T-helper 1 cell treated with Interleukin-12 subunit alpha and Interleukin-12 subunit beta and Interleukin-4 antibody, amounts not matched to agents 30 ng/mL and 1 ng/mL, for 36 hours (primary cell): ENCODE data around the gene INTS6L. TPM values are rescaled to one million over a fixed set of nuclear protein-coding genes. Genes with fewer than 3 reads are reported as not detected.

Source experiments
- intact Hi-C: fragments of 100-400 bp; cut with micrococcal nuclease; formaldehyde crosslinking; loops from one replicate; pipeline ENCODE4 v1.15.1; 2024
- total RNA-seq: library from RNA; stranded (reverse); gene quantifications from 2 replicates; pipeline ENCODE4 v1.2.3, GENCODE V29; 2022

Gene INTS6L
- 24.7 and 29.1 TPM in 2 replicates for total RNA-seq

GRCh38 chrX:135520553-135521404, at the start of gene INTS6L:
Gene INTS6L, plus strand, starts transcription at chrX:135520660. Its CDS starts 333 bp downstream, at chrX:135520993.
- intact Hi-C loops = loop anchor here (1.0 to 10.0 kb wide), 21 partner anchors 17 to 1360 kb away; partner anchors contain the start of genes ARHGEF6, HTATSF1, RBMX and RTL8A

- intact Hi-C loops = loop anchor here (10.0 kb wide), 1 partner anchor 512 kb away; no protein-coding TSS in a partner anchor
Measured at GRCh38 chrX:135476378-135476777, 44.1 kb upstream of the INTS6L start.

GRCh38 chrX:135477576-135477975, 42.9 kb upstream of the INTS6L start:
- intact Hi-C loops = loop anchor here (1.0 to 10.0 kb wide), 2 partner anchors 291 to 513 kb away; no protein-coding TSS in a partner anchor

- intact Hi-C loops = loop anchor here (5.0 kb wide), 1 partner anchor 222 kb away; no protein-coding TSS in a partner anchor
Measured at GRCh38 chrX:135480076-135480475, 40.4 kb upstream of the INTS6L start.

GRCh38 chrX:135481696-135482179, 38.7 kb upstream of the INTS6L start:
- intact Hi-C loops = loop anchor here (5.0 kb wide), 1 partner anchor 221 kb away; no protein-coding TSS in a partner anchor

GRCh38 chrX:135484641-135485289, 35.7 kb upstream of the INTS6L start:
- intact Hi-C loops = loop anchor here (1.0 to 5.0 kb wide), 5 partner anchors 36 to 448 kb away; partner anchors contain the start of gene INTS6L

- intact Hi-C loops = no loop called here
Measured at GRCh38 chrX:135489542-135489941, 30.9 kb upstream of the INTS6L start.

- intact Hi-C loops = no loop called here
Measured at GRCh38 chrX:135490979-135491514, 29.4 kb upstream of the INTS6L start.

- intact Hi-C loops = no loop called here
Measured at GRCh38 chrX:135494453-135494852, 26.0 kb upstream of the INTS6L start.

GRCh38 chrX:135497736-135498135, 22.7 kb upstream of the INTS6L start:
- intact Hi-C loops = no loop called here

- intact Hi-C loops = no loop called here
Measured at GRCh38 chrX:135498236-135498635, 22.2 kb upstream of the INTS6L start.

- intact Hi-C loops = no loop called here
Measured at GRCh38 chrX:135505351-135505750, 15.1 kb upstream of the INTS6L start.

GRCh38 chrX:135509885-135510284, 10.6 kb upstream of the INTS6L start:
- intact Hi-C loops = no loop called here

GRCh38 chrX:135512508-135513129, 7.8 kb upstream of the INTS6L start:
- intact Hi-C loops = no loop called here

- intact Hi-C loops = no loop called here
Measured at GRCh38 chrX:135513130-135513515, 7.3 kb upstream of the INTS6L start.

- intact Hi-C loops = no loop called here
Measured at GRCh38 chrX:135516376-135516775, 4.1 kb upstream of the INTS6L start.

GRCh38 chrX:135518161-135518560, 2.3 kb upstream of the INTS6L start:
- intact Hi-C loops = no loop called here

- intact Hi-C loops = loop anchor here (1.0 to 10.0 kb wide), 21 partner anchors 17 to 1361 kb away; partner anchors contain the start of genes ARHGEF6, HTATSF1, RBMX and RTL8A
Measured at GRCh38 chrX:135520022-135520552, 373 bp upstream of the INTS6L start.

GRCh38 chrX:135521405-135522131, 1.1 kb downstream of the INTS6L start:
- intact Hi-C loops = loop anchor here (1.0 to 10.0 kb wide), 16 partner anchors 23 to 1359 kb away; partner anchors contain the start of genes ARHGEF6, HTATSF1, RBMX and SLC9A6

GRCh38 chrX:135522132-135522530, 1.7 kb downstream of the INTS6L start:
- intact Hi-C loops = loop anchor here (1.0 to 10.0 kb wide), 6 partner anchors 22 to 1335 kb away; no protein-coding TSS in a partner anchor
